CD4-positive, alpha-beta T cell treated with Interleukin-12 subunit alpha and Interleukin-12 subunit beta, for 1 hour (primary cell): ENCODE measurements around the gene ABHD18.
A peak's percentile ranks its signal among the peaks of the same experiment; 100 is the strongest.
"Not testable (repeated sequence)": the region's sequence is repeated elsewhere in the genome, so short reads cannot be mapped to it uniquely, and the experiment has no call there.

Source experiments
- DNase-seq: peaks from one replicate; pipeline ENCODE4 v3.0.0-alpha.2; 2020

The ABHD18 gene

GRCh38 chr4:127965062-127965802 lies at the start of gene ABHD18, which contains the start of gene MFSD8:
ABHD18 (plus strand) TSS chr4:127965406; CDS start chr4:127982956, 17,550 bp downstream.
MFSD8 (minus strand) TSS chr4:127965173; CDS start chr4:127965133, 40 bp downstream.
- DNase-seq, result peak; percentile 99

- no peak for DNase-seq
These were observed 48.7 kb upstream of the ABHD18 start for GRCh38 chr4:127916512-127916911.

- DNase-seq, result no peak
These were observed 48.1 kb upstream of the ABHD18 start for GRCh38 chr4:127917151-127917550.

- no peak for DNase-seq
These were observed 44.7 kb upstream of the ABHD18 start for GRCh38 chr4:127920521-127920920.

GRCh38 chr4:127922226-127922625 lies 43.0 kb upstream of the ABHD18 start:
- DNase-seq, result no peak

- DNase-seq, result not testable (repeated sequence)
These were observed 39.5 kb upstream of the ABHD18 start for GRCh38 chr4:127925720-127926119.

GRCh38 chr4:127930175-127930574 lies 35.0 kb upstream of the ABHD18 start:
- no peak for DNase-seq

GRCh38 chr4:127931836-127932235 lies 33.4 kb upstream of the ABHD18 start:
- not testable (repeated sequence) for DNase-seq

- no peak for DNase-seq
These were observed 28.2 kb upstream of the ABHD18 start for GRCh38 chr4:127936974-127937373.

- DNase-seq, result no peak
These were observed 8.1 kb upstream of the ABHD18 start for GRCh38 chr4:127957105-127957504.

- no peak for DNase-seq
These were observed 5.4 kb upstream of the ABHD18 start for GRCh38 chr4:127959794-127960193.

- peak; percentile 53 for DNase-seq
These were observed 1.4 kb upstream of the ABHD18 start for GRCh38 chr4:127963633-127964398.

- peak; percentile 21 for DNase-seq
These were observed 662 bp upstream of the ABHD18 start for GRCh38 chr4:127964426-127965061.

GRCh38 chr4:127965803-127966175 lies 583 bp downstream of the ABHD18 start:
- DNase-seq, result peak; percentile 71

GRCh38 chr4:127967141-127967775 lies 2.1 kb downstream of the ABHD18 start:
- DNase-seq, result no peak

- no peak for DNase-seq
These were observed 3.4 kb downstream of the ABHD18 start for GRCh38 chr4:127968586-127968985.

- not testable (repeated sequence) for DNase-seq
These were observed 5.7 kb downstream of the ABHD18 start for GRCh38 chr4:127970925-127971324.

GRCh38 chr4:127975121-127975770 lies 10.0 kb downstream of the ABHD18 start:
- no peak for DNase-seq

GRCh38 chr4:127978930-127979329 lies 13.7 kb downstream of the ABHD18 start:
- DNase-seq, result no peak

- DNase-seq, result no peak
These were observed 17.2 kb downstream of the ABHD18 start for GRCh38 chr4:127982445-127982844.

- DNase-seq, result no peak
These were observed 20.8 kb downstream of the ABHD18 start for GRCh38 chr4:127985989-127986388.

- DNase-seq, result no peak
These were observed 23.4 kb downstream of the ABHD18 start for GRCh38 chr4:127988638-127989037.

GRCh38 chr4:127993151-127993550 lies 27.9 kb downstream of the ABHD18 start:
- no peak for DNase-seq
